KOPT-K1 (cell line): ENCODE data around the gene NTSR2.
"Not testable (repeated sequence)": the region's sequence is repeated elsewhere in the genome, so short reads cannot be mapped to it uniquely, and the experiment has no call there.

Experiments
- H3K27ac ChIP-seq: fragments of 200-600 bp; sonication (generic); 2 replicates; pipeline ENCODE4 v1.5.1; 2016; ENCODE audit warnings: antibody characterized with exemption, mild to moderate bottlenecking, low read depth, low read length; ENCODE audit not compliant: poor library complexity, severe bottlenecking
- H3K36me3 ChIP-seq: fragments of 200-600 bp; sonication (generic); 2 replicates; pipeline ENCODE4 v1.5.1; 2017; ENCODE audit warnings: antibody characterized with exemption, mild to moderate bottlenecking, low read length, moderate library complexity; ENCODE audit not compliant: insufficient read depth
- H3K9me3 ChIP-seq: fragments of 200-600 bp; sonication (generic); 2 replicates; pipeline ENCODE4 v1.5.1; 2017; ENCODE audit warnings: antibody characterized with exemption, low read length, mild to moderate bottlenecking; ENCODE audit not compliant: insufficient read depth, poor library complexity, severe bottlenecking

Gene NTSR2

GRCh38 chr2:11677136-11678055 lies 7.4 kb upstream of the NTSR2 start:
- no peaks in the 10 kb centered on the region for H3K36me3 ChIP-seq
- H3K27ac ChIP-seq, result no peak overlapping the region
- H3K9me3 ChIP-seq, result no peaks in the 10 kb centered on the region

- Histone ChIP-seq H3K36me3 (no peaks in the 10 kb centered on the region), H3K9me3 (no peaks in the 10 kb centered on the region), H3K27ac (no peak overlapping the region)
These were observed 6.6 kb upstream of the NTSR2 start for GRCh38 chr2:11676640-11677039.

GRCh38 chr2:11675423-11676112 lies 5.6 kb upstream of the NTSR2 start:
- H3K9me3 ChIP-seq, result no peaks in the 10 kb centered on the region
- H3K27ac ChIP-seq, result no peak overlapping the region
- H3K36me3 ChIP-seq, result no peaks in the 10 kb centered on the region

GRCh38 chr2:11674983-11675382 lies 5.0 kb upstream of the NTSR2 start:
- Histone ChIP-seq H3K36me3 (no peaks in the 10 kb centered on the region), H3K27ac (no peak overlapping the region), H3K9me3 (no peaks in the 10 kb centered on the region)

GRCh38 chr2:11672407-11672806 lies 2.4 kb upstream of the NTSR2 start:
- Histone ChIP-seq H3K9me3 (no peaks in the 10 kb centered on the region), H3K27ac (no peak overlapping the region), H3K36me3 (no peaks in the 10 kb centered on the region)

- H3K9me3 ChIP-seq, result peaks cover 4% of the 10 kb centered on the region
- H3K27ac ChIP-seq, result no peak overlapping the region
- no peaks in the 10 kb centered on the region for H3K36me3 ChIP-seq
These were observed 1.9 kb downstream of the NTSR2 start for GRCh38 chr2:11667866-11668637.

- Histone ChIP-seq H3K9me3 (peaks cover 10% of the 10 kb centered on the region), H3K36me3 (no peaks in the 10 kb centered on the region), H3K27ac (no peak overlapping the region)
These were observed 2.8 kb downstream of the NTSR2 start for GRCh38 chr2:11667194-11667593.

- Histone ChIP-seq H3K36me3 (no peaks in the 10 kb centered on the region), H3K9me3 (peaks cover 14% of the 10 kb centered on the region), H3K27ac (no peak overlapping the region)
These were observed 4.3 kb downstream of the NTSR2 start for GRCh38 chr2:11665510-11666362.

- Histone ChIP-seq H3K27ac (no peak overlapping the region), H3K36me3 (no peaks in the 10 kb centered on the region)
These were observed 5.0 kb downstream of the NTSR2 start for GRCh38 chr2:11665028-11665427.

GRCh38 chr2:11663427-11663826 lies 6.6 kb downstream of the NTSR2 start:
- H3K27ac ChIP-seq, result no peak overlapping the region

More at GRCh38 chr2:11665028-11665427, 5.0 kb downstream of the NTSR2 start:
- H3K9me3 ChIP-seq, result peaks cover 14% of the 10 kb centered on the region

GRCh38 chr2:11662882-11663281 lies 7.1 kb downstream of the NTSR2 start:
- no peak overlapping the region for H3K27ac ChIP-seq
- H3K9me3 ChIP-seq, result peaks cover 14% of the 10 kb centered on the region
- no peaks in the 10 kb centered on the region for H3K36me3 ChIP-seq

More at GRCh38 chr2:11663427-11663826, 6.6 kb downstream of the NTSR2 start:
- Histone ChIP-seq H3K9me3 (peaks cover 14% of the 10 kb centered on the region), H3K36me3 (no peaks in the 10 kb centered on the region)

GRCh38 chr2:11661891-11662435 lies 8.0 kb downstream of the NTSR2 start:
- H3K27ac ChIP-seq, result no peak overlapping the region
- peaks cover 14% of the 10 kb centered on the region for H3K9me3 ChIP-seq

GRCh38 chr2:11660396-11660795 lies 9.6 kb downstream of the NTSR2 start:
- peaks cover 14% of the 10 kb centered on the region for H3K9me3 ChIP-seq
- not testable (repeated sequence) for H3K36me3 ChIP-seq, H3K27ac ChIP-seq

More at GRCh38 chr2:11661891-11662435, 8.0 kb downstream of the NTSR2 start:
- H3K36me3 ChIP-seq, result no peaks in the 10 kb centered on the region

- no peaks in the 10 kb centered on the region for H3K36me3 ChIP-seq
- peaks cover 14% of the 10 kb centered on the region for H3K9me3 ChIP-seq
- H3K27ac ChIP-seq, result no peak overlapping the region
These were observed 10.1 kb downstream of the NTSR2 start for GRCh38 chr2:11659851-11660250.
